Ramos (cell line): ENCODE measurements around the gene WNT11.

Source experiments
- in situ Hi-C: fragments of 300-500 bp; cut with MboI; formaldehyde crosslinking; loops from one replicate; pipeline ENCODE4 v1.14.3; 2022; ENCODE audit warnings: low sequenced_read_pairs; ENCODE audit not compliant: unreplicated experiment

The WNT11 gene

DNA sequence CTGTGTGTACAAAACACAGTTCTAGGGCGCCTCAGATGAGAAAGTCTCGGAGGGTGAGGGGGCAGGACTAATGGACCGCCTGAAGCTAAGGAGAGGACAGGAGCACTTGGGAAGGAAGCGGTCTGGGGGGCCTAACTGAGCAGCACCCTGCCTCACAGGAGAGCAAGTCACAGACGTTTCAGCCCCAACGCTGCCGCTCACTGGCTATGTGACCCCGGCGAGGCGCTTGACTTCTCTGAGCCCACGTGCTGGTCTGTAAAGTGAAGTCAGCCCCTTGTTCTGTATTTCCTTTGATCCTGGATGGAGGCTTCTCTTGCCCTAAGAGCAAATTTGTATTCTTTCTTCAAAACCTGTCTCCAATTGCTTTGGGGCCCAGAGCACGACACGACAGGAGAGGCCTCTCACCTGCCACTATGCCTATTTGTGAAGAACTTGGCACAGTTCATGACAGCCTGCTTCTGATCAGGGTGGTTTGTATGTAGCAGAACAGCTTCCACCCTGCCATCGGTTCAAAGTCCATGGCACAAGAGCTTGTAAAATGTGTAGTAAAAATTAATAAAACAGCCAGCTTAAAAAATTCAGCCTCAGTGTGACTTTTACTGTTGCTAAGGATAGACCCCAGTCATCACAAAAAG, 59.1 kb downstream of the WNT11 start:
- in situ Hi-C loops, result loop anchor here (10.0 kb wide), 1 partner anchor 422 kb away; no protein-coding TSS in a partner anchor

GRCh38 chr11:76143274-76143673, 63.0 kb downstream of the WNT11 start:
- in situ Hi-C loops, result loop anchor here (10.0 kb wide), 1 partner anchor 418 kb away; no protein-coding TSS in a partner anchor

DNA sequence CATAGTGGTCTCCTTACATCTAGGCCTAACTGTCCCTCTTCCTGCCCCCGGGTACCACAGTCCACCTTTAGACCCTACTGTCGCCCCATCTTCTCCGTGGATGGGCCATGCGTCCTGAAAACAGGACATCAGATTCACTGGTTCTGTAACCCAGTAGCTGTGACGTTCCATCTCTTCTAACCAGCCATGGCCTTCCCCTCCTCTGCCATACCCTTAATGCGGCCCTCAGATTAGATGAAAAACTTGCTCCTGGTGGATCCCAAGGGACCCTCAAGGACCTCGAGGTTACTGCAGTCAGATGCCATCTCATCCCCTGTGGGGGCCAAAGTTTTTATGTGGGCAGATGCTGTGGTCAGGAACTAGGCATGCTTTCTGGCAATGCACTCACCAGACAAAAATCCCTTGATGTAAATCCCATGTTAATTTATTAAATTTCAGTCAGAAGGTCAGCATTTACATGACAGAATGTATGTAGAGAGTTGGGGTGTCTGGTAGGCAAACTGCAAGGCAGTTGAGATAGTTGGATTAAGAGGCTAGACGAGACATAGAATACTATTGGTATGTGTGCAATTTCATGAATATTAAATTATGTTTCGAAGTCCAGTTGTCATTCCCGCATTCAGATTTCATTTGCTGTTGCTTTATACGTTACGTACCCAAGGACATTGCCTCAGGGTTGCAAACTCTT, 64.3 kb downstream of the WNT11 start:
- in situ Hi-C loops, result loop anchor here (10.0 kb wide), 1 partner anchor 417 kb away; no protein-coding TSS in a partner anchor

DNA sequence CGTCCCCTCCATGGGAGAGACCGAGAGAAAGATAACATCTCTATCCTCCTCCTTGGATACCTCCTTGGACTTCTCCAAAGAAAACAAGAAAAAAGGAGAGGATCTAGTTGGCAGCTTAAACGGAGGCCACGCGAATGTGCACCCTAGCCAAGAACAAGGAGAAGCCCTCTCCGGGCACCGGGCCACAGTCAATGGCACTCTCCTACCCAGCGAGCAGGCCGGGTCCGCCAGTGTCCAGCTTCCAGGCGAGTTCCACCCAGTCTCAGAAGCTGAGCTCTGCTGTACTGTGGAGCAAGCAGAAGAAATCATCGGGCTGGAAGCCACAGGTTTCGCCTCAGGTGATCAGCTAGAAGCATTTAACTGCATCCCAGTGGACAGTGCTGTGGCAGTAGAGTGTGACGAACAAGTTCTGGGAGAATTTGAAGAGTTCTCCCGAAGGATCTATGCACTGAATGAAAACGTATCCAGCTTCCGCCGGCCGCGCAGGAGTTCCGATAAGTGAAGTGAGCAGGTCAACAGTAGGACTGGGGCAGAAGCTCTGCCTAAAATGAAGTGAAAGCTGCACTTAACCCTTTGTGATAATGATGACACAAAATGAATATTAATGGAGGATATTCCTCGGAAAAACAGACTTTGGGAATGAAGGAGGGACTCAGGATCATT, 65.3 kb downstream of the WNT11 start:
- in situ Hi-C loops, result loop anchor here (10.0 kb wide), 1 partner anchor 416 kb away; no protein-coding TSS in a partner anchor

DNA sequence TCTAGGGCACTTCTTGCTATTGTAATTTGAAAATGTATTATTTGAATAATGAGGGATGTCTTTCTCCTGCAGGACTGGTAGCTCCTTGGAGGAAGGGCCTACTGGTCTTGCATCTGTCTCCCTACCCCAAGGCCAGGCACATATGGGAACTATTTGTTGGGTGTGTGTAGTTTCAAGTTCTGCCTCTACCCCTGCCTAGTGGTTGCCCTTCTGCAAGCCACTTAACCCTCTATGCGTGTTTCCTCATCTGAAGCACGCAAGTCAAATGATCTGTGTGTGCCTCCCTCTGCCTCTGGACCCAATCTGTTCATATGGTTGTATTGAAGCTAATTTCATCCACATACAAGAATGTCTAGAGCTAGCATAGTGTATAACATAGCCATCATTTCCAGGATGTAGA, 67.0 kb downstream of the WNT11 start:
- in situ Hi-C loops, result no loop called here
